ENCODE measurements around the gene LCLAT1.

LCLAT1 gene

GRCh38 chr2:30663806-30664205, 216.8 kb downstream of the LCLAT1 start:
- Histone ChIP-seq H3K27me3 (ENCODE audit: control insufficient read depth, insufficient read depth, low read length) (no peaks in the 10 kb centered on the region), H3K4me3 (ENCODE audit: low read depth, low read length) (no peak overlapping the region), H3K4me1 (no peaks in the 10 kb centered on the region), H3K4me2 (ENCODE audit: low read length) (no peak overlapping the region), H2AFZ (no peak overlapping the region), H3K9ac (no peak overlapping the region), H3K36me3 (ENCODE audit: control insufficient read depth, insufficient read depth, low read length) (no peaks in the 10 kb centered on the region), H3K27ac (no peak overlapping the region), H3K9me3 (ENCODE audit: control insufficient read depth, low read length) (no peaks in the 10 kb centered on the region), H3K79me2 (no peaks in the 10 kb centered on the region)
- TF ChIP-seq CTCF (IDR thresholded peaks at IDR 0.05): no peak

GRCh38 chr2:30664761-30665358, 217.8 kb downstream of the LCLAT1 start:
- no peak overlapping the region for H3K27ac ChIP-seq

GRCh38 chr2:30665761-30666265, 218.8 kb downstream of the LCLAT1 start:
- Histone ChIP-seq H3K9me3 (ENCODE audit: control insufficient read depth, low read length) (no peaks in the 10 kb centered on the region), H3K9ac (no peak overlapping the region), H3K36me3 (ENCODE audit: control insufficient read depth, insufficient read depth, low read length) (no peaks in the 10 kb centered on the region), H3K27me3 (ENCODE audit: control insufficient read depth, insufficient read depth, low read length) (no peaks in the 10 kb centered on the region), H3K4me3 (ENCODE audit: low read depth, low read length) (no peak overlapping the region), H3K27ac (no peak overlapping the region), H3K4me1 (no peaks in the 10 kb centered on the region), H3K4me2 (ENCODE audit: low read length) (no peak overlapping the region), H2AFZ (no peak overlapping the region), H3K79me2 (no peaks in the 10 kb centered on the region)
- TF ChIP-seq CTCF (IDR thresholded peaks at IDR 0.05): no peak

More at GRCh38 chr2:30664761-30665358, 217.8 kb downstream of the LCLAT1 start:
- no peaks in the 10 kb centered on the region for H3K79me2 ChIP-seq
- H3K36me3 ChIP-seq (ENCODE audit: control insufficient read depth, insufficient read depth, low read length): no peaks in the 10 kb centered on the region
- no peak overlapping the region for H3K4me3 ChIP-seq (ENCODE audit: low read depth, low read length)
- H3K27me3 ChIP-seq (ENCODE audit: control insufficient read depth, insufficient read depth, low read length): no peaks in the 10 kb centered on the region
- TF ChIP-seq CTCF (IDR thresholded peaks at IDR 0.05): no peak
- H3K4me2 ChIP-seq (ENCODE audit: low read length): no peak overlapping the region
- no peak overlapping the region for H2AFZ ChIP-seq
- no peaks in the 10 kb centered on the region for H3K4me1 ChIP-seq
- no peaks in the 10 kb centered on the region for H3K9me3 ChIP-seq (ENCODE audit: control insufficient read depth, low read length)
- H3K9ac ChIP-seq: no peak overlapping the region

GRCh38 chr2:30666266-30666874, 219.3 kb downstream of the LCLAT1 start:
- H3K36me3 ChIP-seq (ENCODE audit: control insufficient read depth, insufficient read depth, low read length): no peaks in the 10 kb centered on the region
- H3K27me3 ChIP-seq (ENCODE audit: control insufficient read depth, insufficient read depth, low read length): no peaks in the 10 kb centered on the region
- no peaks in the 10 kb centered on the region for H3K9me3 ChIP-seq (ENCODE audit: control insufficient read depth, low read length)
- no peak overlapping the region for H2AFZ ChIP-seq
- no peak for TF ChIP-seq CTCF (IDR thresholded peaks at IDR 0.05)
- H3K4me3 ChIP-seq (ENCODE audit: low read depth, low read length): no peak overlapping the region
- no peak overlapping the region for H3K9ac ChIP-seq
- no peaks in the 10 kb centered on the region for H3K79me2 ChIP-seq
- no peak overlapping the region for H3K4me2 ChIP-seq (ENCODE audit: low read length)
- no peaks in the 10 kb centered on the region for H3K4me1 ChIP-seq
- no peak overlapping the region for H3K27ac ChIP-seq

- H2AFZ ChIP-seq: no peak overlapping the region
- H3K27ac ChIP-seq: no peak overlapping the region
Observed at GRCh38 chr2:30670453-30670852, 223.4 kb downstream of the LCLAT1 start.

More at GRCh38 chr2:30670453-30670852, 223.4 kb downstream of the LCLAT1 start:
- no peaks in the 10 kb centered on the region for H3K4me1 ChIP-seq
- no peak overlapping the region for H3K4me2 ChIP-seq (ENCODE audit: low read length)
- no peaks in the 10 kb centered on the region for H3K27me3 ChIP-seq (ENCODE audit: control insufficient read depth, insufficient read depth, low read length)
- no peaks in the 10 kb centered on the region for H3K79me2 ChIP-seq
- TF ChIP-seq CTCF (IDR thresholded peaks at IDR 0.05): no peak
- H3K36me3 ChIP-seq (ENCODE audit: control insufficient read depth, insufficient read depth, low read length): no peaks in the 10 kb centered on the region
- no peaks in the 10 kb centered on the region for H3K9me3 ChIP-seq (ENCODE audit: control insufficient read depth, low read length)
- H3K9ac ChIP-seq: no peak overlapping the region
- H3K4me3 ChIP-seq (ENCODE audit: low read depth, low read length): no peak overlapping the region
